ENCODE data around the gene TMED4. TPM values are rescaled to one million over a fixed set of nuclear protein-coding genes. Genes with fewer than 3 reads are reported as not detected.

Gene TMED4
- total and polyA plus RNA-seq, 2 of the 13 experiments (the other 11 are each of a cell fraction or from before 2014, with no cell fraction given) = 81.4 to 109 TPM

DNA sequence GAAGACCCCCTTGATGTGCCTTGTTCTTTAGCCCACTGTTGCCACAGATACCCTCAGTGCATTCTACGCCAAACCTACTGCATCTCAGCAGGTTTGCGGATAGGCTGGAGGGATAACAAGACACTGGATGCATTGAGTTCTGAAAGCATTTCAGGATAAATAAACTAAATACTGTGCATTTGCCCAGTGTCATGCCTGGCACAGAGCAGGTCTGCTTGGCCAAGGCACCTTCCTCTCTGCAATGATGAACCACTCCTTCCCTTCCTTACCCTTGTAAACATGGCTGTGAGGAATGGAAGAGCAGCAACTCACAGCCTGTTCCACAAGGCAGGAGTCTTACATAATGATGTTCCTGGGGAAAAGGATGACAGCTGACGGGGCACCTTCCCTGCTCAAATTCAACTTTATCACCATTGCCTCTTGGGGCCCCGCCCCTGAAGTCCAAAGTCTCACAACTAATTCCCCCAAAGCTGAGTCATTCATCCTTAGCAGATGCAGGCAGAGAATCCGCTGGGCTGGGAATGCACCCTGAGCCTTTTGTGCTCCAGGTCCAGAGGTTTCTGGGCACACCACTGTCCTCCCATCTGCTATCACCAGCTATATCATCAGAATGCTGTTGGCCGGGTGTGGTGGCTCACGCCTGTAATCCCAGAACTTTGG, 19.9 kb downstream of the TMED4 start (continued):
- TF ChIP-seq ZNF136 (CRISPR knock-in tag; IDR thresholded peaks at IDR 0.05; ENCODE audit: low read depth) (no peak), ZNF124 (CRISPR knock-in tag; IDR thresholded peaks at IDR 0.05) (no peak), HES4 (CRISPR knock-in tag; IDR thresholded peaks at IDR 0.05; ENCODE audit: borderline replicate concordance) (no peak), PBX3 (CRISPR knock-in tag; IDR thresholded peaks at IDR 0.05; ENCODE audit: borderline replicate concordance) (no peak), GATAD2A (CRISPR knock-in tag; IDR thresholded peaks at IDR 0.05) (peak; percentile 87), MEIS2 (CRISPR knock-in tag; IDR thresholded peaks at IDR 0.05) (peak; percentile 95), LBX2 (CRISPR knock-in tag; IDR thresholded peaks at IDR 0.05; ENCODE audit: borderline replicate concordance) (no peak), BORCS8-MEF2B (CRISPR knock-in tag; IDR thresholded peaks at IDR 0.05) (no peak), IRF1 (CRISPR knock-in tag; IDR thresholded peaks at IDR 0.05; ENCODE audit: low read depth) (no peak), SAP130 (CRISPR knock-in tag; IDR thresholded peaks at IDR 0.05; ENCODE audit: low read depth) (peak; percentile 83), KDM5B (CRISPR knock-in tag; IDR thresholded peaks at IDR 0.05; ENCODE audit: borderline replicate concordance) (no peak), ZNF414 (CRISPR knock-in tag; IDR thresholded peaks at IDR 0.05) (peak; percentile 61; the same call in 1 of the 2 replicates), SNAI1 (CRISPR knock-in tag; IDR thresholded peaks at IDR 0.05; ENCODE audit: borderline replicate concordance) (no peak), YY1 (IDR thresholded peaks at IDR 0.05; ENCODE audit: insufficient read depth, insufficient replicate concordance, low read depth, low read length) (no peak), ZNF878 (CRISPR knock-in tag; IDR thresholded peaks at IDR 0.05) (0 out of 2 replicates have a peak, but pooled peaks have one; percentile 37), BCL6 (CRISPR knock-in tag; IDR thresholded peaks at IDR 0.05) (peak; percentile 79), ZFP37 (CRISPR knock-in tag; IDR thresholded peaks at IDR 0.05; ENCODE audit: borderline replicate concordance) (no peak), TIGD3 (CRISPR knock-in tag; IDR thresholded peaks at IDR 0.05; ENCODE audit: borderline replicate concordance) (no peak), ZNF572 (CRISPR knock-in tag; IDR thresholded peaks at IDR 0.05) (no peak), HMGA1 (CRISPR knock-in tag; conservative IDR thresholded peaks at IDR 0.05) (no peak)
- TF ChIP-seq, protein P1, sequence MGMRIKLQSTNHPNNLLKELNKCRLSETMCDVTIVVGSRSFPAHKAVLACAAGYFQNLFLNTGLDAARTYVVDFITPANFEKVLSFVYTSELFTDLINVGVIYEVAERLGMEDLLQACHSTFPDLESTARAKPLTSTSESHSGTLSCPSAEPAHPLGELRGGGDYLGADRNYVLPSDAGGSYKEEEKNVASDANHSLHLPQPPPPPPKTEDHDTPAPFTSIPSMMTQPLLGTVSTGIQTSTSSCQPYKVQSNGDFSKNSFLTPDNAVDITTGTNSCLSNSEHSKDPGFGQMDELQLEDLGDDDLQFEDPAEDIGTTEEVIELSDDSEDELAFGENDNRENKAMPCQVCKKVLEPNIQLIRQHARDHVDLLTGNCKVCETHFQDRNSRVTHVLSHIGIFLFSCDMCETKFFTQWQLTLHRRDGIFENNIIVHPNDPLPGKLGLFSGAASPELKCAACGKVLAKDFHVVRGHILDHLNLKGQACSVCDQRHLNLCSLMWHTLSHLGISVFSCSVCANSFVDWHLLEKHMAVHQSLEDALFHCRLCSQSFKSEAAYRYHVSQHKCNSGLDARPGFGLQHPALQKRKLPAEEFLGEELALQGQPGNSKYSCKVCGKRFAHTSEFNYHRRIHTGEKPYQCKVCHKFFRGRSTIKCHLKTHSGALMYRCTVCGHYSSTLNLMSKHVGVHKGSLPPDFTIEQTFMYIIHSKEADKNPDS (CRISPR knock-in tag; IDR thresholded peaks at IDR 0.05) = no peak
